Measurements from ENCODE around the gene CD200.

CD200 gene

GRCh38 chr3:112331851-112332250 lies 1.1 kb upstream of the CD200 start:
- Histone ChIP-seq H3K27ac (ENCODE audit: low read depth, low read length) (no peak overlapping the region), H3K36me3 (ENCODE audit: control insufficient read depth in 1 of 2, insufficient read depth in 2 of 2, low read length in 2 of 2) (no peaks in the 10 kb centered on the region), H3K4me3 (ENCODE audit: low read depth in 1 of 2, low read length in 2 of 2) (no peak overlapping the region)

DNA sequence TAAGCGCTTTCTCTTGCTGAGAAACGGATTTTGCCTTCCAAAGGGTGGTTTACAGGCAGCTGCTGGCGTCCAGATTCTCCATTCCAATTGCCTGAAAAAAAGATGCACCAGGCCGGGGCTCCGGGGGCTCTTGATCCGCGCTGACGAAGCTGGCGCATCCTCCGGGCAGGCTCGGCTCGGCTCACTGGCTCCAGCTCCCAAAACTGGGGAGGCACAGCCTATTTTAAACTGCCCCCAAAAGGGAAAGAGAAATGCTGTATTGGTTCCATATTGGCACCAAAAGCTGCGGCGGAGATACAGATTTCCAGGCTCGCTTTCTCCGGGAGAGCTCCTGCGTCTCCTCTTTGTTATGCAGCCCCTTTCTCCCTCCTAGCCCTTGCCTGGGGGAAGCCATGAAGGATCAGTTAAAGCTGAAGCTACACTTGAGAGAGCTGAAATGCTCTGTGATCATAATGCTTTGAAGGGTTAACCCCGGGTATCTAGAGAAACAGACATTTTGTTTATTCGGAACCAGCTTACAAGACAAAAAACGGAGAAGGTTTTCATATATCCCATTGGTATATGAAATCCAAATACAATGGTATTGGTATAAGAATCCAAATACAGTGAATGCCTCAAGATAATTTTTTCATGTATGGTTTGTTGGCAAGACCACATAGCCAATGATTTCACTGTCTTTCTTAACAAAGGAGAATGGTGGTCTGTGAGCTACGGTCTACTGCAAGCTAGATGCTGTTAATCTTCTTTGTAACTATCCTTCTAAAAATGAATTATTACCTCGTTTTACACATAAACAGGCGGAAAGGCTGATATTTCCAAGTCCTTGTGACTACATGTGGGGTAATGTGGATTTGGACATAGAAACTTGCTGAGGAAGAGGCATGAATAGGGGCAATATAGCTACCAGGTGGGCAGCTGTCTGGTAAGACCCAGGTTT lies 693 bp downstream of the CD200 start:
- H3K36me3 ChIP-seq (ENCODE audit: control insufficient read depth in 1 of 2, insufficient read depth in 2 of 2, low read length in 2 of 2): no peaks in the 10 kb centered on the region
- peaks cover 0 to 7% of the 10 kb centered on the region in 2 donors for H3K27me3 ChIP-seq (ENCODE audit: control insufficient read depth in 1 of 2, insufficient read depth in 2 of 2, low read length in 2 of 2)
- H3K9me3 ChIP-seq (ENCODE audit: control insufficient read depth in 1 of 2, low read length in 2 of 2): no peaks in the 10 kb centered on the region
- peak overlapping the region; percentile 59 for H3K27ac ChIP-seq (ENCODE audit: low read depth, low read length)
- H3K9ac ChIP-seq (ENCODE audit: low read depth in 1 of 2, low read length in 2 of 2): peak overlapping the region; percentile 43 to 52
- H3K4me1 ChIP-seq (ENCODE audit: control insufficient read depth in 1 of 2, insufficient read depth in 2 of 2, low read length in 2 of 2): peaks cover 0 to 8% of the 10 kb centered on the region in 2 donors
- peak overlapping the region; percentile 70 to 79 for H3K4me3 ChIP-seq (ENCODE audit: low read depth in 1 of 2, low read length in 2 of 2)

More at GRCh38 chr3:112331851-112332250, 1.1 kb upstream of the CD200 start:
- no peak overlapping the region for H3K9ac ChIP-seq (ENCODE audit: low read depth in 1 of 2, low read length in 2 of 2)
- H3K9me3 ChIP-seq (ENCODE audit: control insufficient read depth in 1 of 2, low read length in 2 of 2): no peaks in the 10 kb centered on the region
- H3K27me3 ChIP-seq (ENCODE audit: control insufficient read depth in 1 of 2, insufficient read depth in 2 of 2, low read length in 2 of 2): peaks cover 0 to 7% of the 10 kb centered on the region in 2 donors
- peaks cover 0 to 8% of the 10 kb centered on the region in 2 donors for H3K4me1 ChIP-seq (ENCODE audit: control insufficient read depth in 1 of 2, insufficient read depth in 2 of 2, low read length in 2 of 2)

DNA sequence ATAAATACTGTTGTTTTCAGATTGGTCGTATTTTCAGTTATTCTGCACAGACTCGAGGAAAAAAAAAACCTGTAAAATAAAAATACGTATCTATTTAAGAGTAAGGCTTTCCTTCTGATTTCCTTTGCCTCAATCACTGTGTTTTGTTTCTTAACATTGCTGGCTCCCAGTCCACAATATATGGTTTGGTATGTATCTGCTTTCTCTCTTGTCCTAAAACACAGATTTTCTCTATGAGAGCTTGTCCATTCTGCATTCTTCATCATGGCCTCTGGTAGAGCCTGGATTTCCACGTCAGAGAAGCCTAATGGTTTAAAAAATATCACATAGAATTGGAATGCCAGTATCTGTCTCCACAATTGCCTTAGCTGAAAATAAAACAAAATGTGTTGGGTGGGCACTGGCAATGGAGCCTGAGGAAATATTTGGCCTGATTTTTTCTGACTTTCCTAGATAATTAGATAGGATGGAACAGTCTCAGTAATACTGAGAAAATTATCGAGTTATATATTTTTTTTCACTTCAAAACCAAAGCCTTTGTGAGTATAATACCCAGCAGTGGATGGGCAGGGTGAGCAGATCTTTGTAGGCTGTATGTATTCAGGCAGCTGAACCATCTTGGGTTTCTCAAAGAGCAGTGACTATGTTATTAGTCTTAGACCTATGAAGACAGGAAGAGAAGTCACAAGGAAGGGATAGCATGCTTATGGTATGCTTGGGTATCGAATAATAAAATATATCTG lies 1.9 kb downstream of the CD200 start:
- Histone ChIP-seq H3K9ac (ENCODE audit: low read depth in 1 of 2, low read length in 2 of 2) (no peak overlapping the region), H3K27me3 (ENCODE audit: control insufficient read depth in 1 of 2, insufficient read depth in 2 of 2, low read length in 2 of 2) (peaks cover 0 to 7% of the 10 kb centered on the region in 2 donors), H3K36me3 (ENCODE audit: control insufficient read depth in 1 of 2, insufficient read depth in 2 of 2, low read length in 2 of 2) (no peaks in the 10 kb centered on the region), H3K4me1 (ENCODE audit: control insufficient read depth in 1 of 2, insufficient read depth in 2 of 2, low read length in 2 of 2) (peaks cover 0 to 8% of the 10 kb centered on the region in 2 donors), H3K27ac (ENCODE audit: low read depth, low read length) (no peak overlapping the region), H3K4me3 (ENCODE audit: low read depth in 1 of 2, low read length in 2 of 2) (no peak overlapping the region), H3K9me3 (ENCODE audit: control insufficient read depth in 1 of 2, low read length in 2 of 2) (no peaks in the 10 kb centered on the region)

GRCh38 chr3:112335434-112335781 lies 2.5 kb downstream of the CD200 start:
- Histone ChIP-seq H3K4me1 (ENCODE audit: control insufficient read depth in 1 of 2, insufficient read depth in 2 of 2, low read length in 2 of 2) (peaks cover 0 to 8% of the 10 kb centered on the region in 2 donors), H3K4me3 (ENCODE audit: low read depth in 1 of 2, low read length in 2 of 2) (no peak overlapping the region), H3K36me3 (ENCODE audit: control insufficient read depth in 1 of 2, insufficient read depth in 2 of 2, low read length in 2 of 2) (no peaks in the 10 kb centered on the region), H3K9me3 (ENCODE audit: control insufficient read depth in 1 of 2, low read length in 2 of 2) (no peaks in the 10 kb centered on the region), H3K27ac (ENCODE audit: low read depth, low read length) (no peak overlapping the region), H3K9ac (ENCODE audit: low read depth in 1 of 2, low read length in 2 of 2) (no peak overlapping the region), H3K27me3 (ENCODE audit: control insufficient read depth in 1 of 2, insufficient read depth in 2 of 2, low read length in 2 of 2) (peaks cover 0 to 7% of the 10 kb centered on the region in 2 donors)

DNA sequence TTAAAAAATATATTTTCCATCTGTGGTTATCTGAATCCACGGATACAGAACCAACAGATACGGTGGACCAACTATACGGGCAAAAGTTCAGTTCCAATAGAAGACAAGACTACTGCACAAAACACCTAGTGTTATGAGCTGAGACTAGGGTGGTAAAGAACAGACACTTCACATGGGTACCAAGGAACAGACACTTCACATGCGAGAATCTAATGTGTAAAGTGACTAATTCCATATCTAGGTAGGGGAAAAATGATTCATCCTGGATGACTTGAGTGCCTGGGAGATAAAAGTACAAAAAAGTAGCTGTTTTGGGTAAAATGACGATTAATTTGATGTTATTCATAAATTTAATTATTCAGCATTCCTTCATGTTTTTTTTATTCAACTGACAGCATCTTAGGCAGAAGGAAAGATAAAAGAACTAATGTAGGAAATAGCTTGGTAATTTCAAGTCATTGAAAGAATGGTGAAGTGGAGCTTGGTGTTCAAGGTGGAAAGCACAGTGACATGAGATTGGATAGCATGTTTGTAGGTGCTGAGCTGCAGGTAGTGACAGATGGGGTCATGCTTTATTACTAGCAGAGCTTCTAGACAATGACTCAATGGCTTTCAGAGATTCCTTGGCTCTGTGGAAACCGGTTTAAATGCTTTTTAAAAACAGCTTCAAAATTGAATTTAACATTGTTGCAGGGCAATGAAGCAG lies 5.2 kb downstream of the CD200 start:
- Histone ChIP-seq H3K36me3 (ENCODE audit: control insufficient read depth in 1 of 2, insufficient read depth in 2 of 2, low read length in 2 of 2) (no peaks in the 10 kb centered on the region), H3K27me3 (ENCODE audit: control insufficient read depth in 1 of 2, insufficient read depth in 2 of 2, low read length in 2 of 2) (peaks cover 0 to 2% of the 10 kb centered on the region in 2 donors), H3K27ac (ENCODE audit: low read depth, low read length) (no peak overlapping the region), H3K4me1 (ENCODE audit: control insufficient read depth in 1 of 2, insufficient read depth in 2 of 2, low read length in 2 of 2) (peaks cover 0 to 3% of the 10 kb centered on the region in 2 donors), H3K9ac (ENCODE audit: low read depth in 1 of 2, low read length in 2 of 2) (no peak overlapping the region), H3K4me3 (ENCODE audit: low read depth in 1 of 2, low read length in 2 of 2) (no peak overlapping the region), H3K9me3 (ENCODE audit: control insufficient read depth in 1 of 2, low read length in 2 of 2) (no peaks in the 10 kb centered on the region)

GRCh38 chr3:112338727-112339056 lies 5.7 kb downstream of the CD200 start:
- no peaks in the 10 kb centered on the region for H3K4me1 ChIP-seq (ENCODE audit: control insufficient read depth in 1 of 2, insufficient read depth in 2 of 2, low read length in 2 of 2)
- H3K27ac ChIP-seq (ENCODE audit: low read depth, low read length): no peak overlapping the region

GRCh38 chr3:112339134-112339533 lies 6.2 kb downstream of the CD200 start:
- Histone ChIP-seq H3K27me3 (ENCODE audit: control insufficient read depth in 1 of 2, insufficient read depth in 2 of 2, low read length in 2 of 2) (no peaks in the 10 kb centered on the region), H3K4me1 (ENCODE audit: control insufficient read depth in 1 of 2, insufficient read depth in 2 of 2, low read length in 2 of 2) (no peaks in the 10 kb centered on the region)

More at GRCh38 chr3:112338727-112339056, 5.7 kb downstream of the CD200 start:
- Histone ChIP-seq H3K27me3 (ENCODE audit: control insufficient read depth in 1 of 2, insufficient read depth in 2 of 2, low read length in 2 of 2) (no peaks in the 10 kb centered on the region), H3K9me3 (ENCODE audit: control insufficient read depth in 1 of 2, low read length in 2 of 2) (peaks cover 0 to 2% of the 10 kb centered on the region in 2 donors), H3K36me3 (ENCODE audit: control insufficient read depth in 1 of 2, insufficient read depth in 2 of 2, low read length in 2 of 2) (no peaks in the 10 kb centered on the region), H3K4me3 (ENCODE audit: low read depth in 1 of 2, low read length in 2 of 2) (no peak overlapping the region), H3K9ac (ENCODE audit: low read depth in 1 of 2, low read length in 2 of 2) (no peak overlapping the region)

DNA sequence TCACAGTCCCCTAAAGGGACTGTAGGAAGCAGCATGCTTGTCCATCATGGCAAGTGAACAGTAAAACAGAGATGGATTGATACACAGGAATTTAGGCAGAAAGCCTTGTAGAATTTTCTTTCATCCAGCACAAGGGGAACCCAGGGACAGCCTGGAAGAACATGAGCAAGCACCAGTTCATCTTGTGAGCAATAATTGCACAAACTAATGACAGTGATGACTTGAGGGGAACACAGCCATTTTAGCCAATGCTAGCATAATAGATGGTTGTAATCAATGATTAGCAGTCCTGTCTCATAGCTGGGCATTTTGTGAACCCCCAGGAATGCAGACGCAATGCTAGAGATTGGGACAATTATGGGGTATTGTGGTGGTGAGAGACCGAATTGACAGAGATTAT lies 6.7 kb downstream of the CD200 start:
- Histone ChIP-seq H3K4me3 (ENCODE audit: low read depth in 1 of 2, low read length in 2 of 2) (no peak overlapping the region), H3K36me3 (ENCODE audit: control insufficient read depth in 1 of 2, insufficient read depth in 2 of 2, low read length in 2 of 2) (no peaks in the 10 kb centered on the region), H3K9ac (ENCODE audit: low read depth in 1 of 2, low read length in 2 of 2) (no peak overlapping the region), H3K9me3 (ENCODE audit: control insufficient read depth in 1 of 2, low read length in 2 of 2) (peaks cover 0 to 2% of the 10 kb centered on the region in 2 donors), H3K4me1 (ENCODE audit: control insufficient read depth in 1 of 2, insufficient read depth in 2 of 2, low read length in 2 of 2) (no peaks in the 10 kb centered on the region), H3K27me3 (ENCODE audit: control insufficient read depth in 1 of 2, insufficient read depth in 2 of 2, low read length in 2 of 2) (no peaks in the 10 kb centered on the region), H3K27ac (ENCODE audit: low read depth, low read length) (no peak overlapping the region)

More at GRCh38 chr3:112339134-112339533, 6.2 kb downstream of the CD200 start:
- H3K36me3 ChIP-seq (ENCODE audit: control insufficient read depth in 1 of 2, insufficient read depth in 2 of 2, low read length in 2 of 2): no peaks in the 10 kb centered on the region
- no peak overlapping the region for H3K27ac ChIP-seq (ENCODE audit: low read depth, low read length)
- H3K9me3 ChIP-seq (ENCODE audit: control insufficient read depth in 1 of 2, low read length in 2 of 2): peaks cover 0 to 2% of the 10 kb centered on the region in 2 donors
- H3K9ac ChIP-seq (ENCODE audit: low read depth in 1 of 2, low read length in 2 of 2): no peak overlapping the region
- no peak overlapping the region for H3K4me3 ChIP-seq (ENCODE audit: low read depth in 1 of 2, low read length in 2 of 2)

GRCh38 chr3:112341386-112341785 lies 8.4 kb downstream of the CD200 start:
- H3K27ac ChIP-seq (ENCODE audit: low read depth, low read length): no peak overlapping the region
- no peaks in the 10 kb centered on the region for H3K27me3 ChIP-seq (ENCODE audit: control insufficient read depth in 1 of 2, insufficient read depth in 2 of 2, low read length in 2 of 2)

More at GRCh38 chr3:112341386-112341785, 8.4 kb downstream of the CD200 start:
- no peak overlapping the region for H3K4me3 ChIP-seq (ENCODE audit: low read depth in 1 of 2, low read length in 2 of 2)
- H3K9ac ChIP-seq (ENCODE audit: low read depth in 1 of 2, low read length in 2 of 2): no peak overlapping the region
- H3K36me3 ChIP-seq (ENCODE audit: control insufficient read depth in 1 of 2, insufficient read depth in 2 of 2, low read length in 2 of 2): no peaks in the 10 kb centered on the region
- no peaks in the 10 kb centered on the region for H3K4me1 ChIP-seq (ENCODE audit: control insufficient read depth in 1 of 2, insufficient read depth in 2 of 2, low read length in 2 of 2)
- H3K9me3 ChIP-seq (ENCODE audit: control insufficient read depth in 1 of 2, low read length in 2 of 2): peaks cover 0 to 2% of the 10 kb centered on the region in 2 donors

Measured in duodenal mucosa (tissue), 2 donors.